BJ (cell line): Measurements from ENCODE around the gene NAPA. TPM values are rescaled to one million over a fixed set of nuclear protein-coding genes. Genes with fewer than 3 reads are reported as not detected.

ENCODE experiments used
- CTCF ChIA-PET: fragments of 350-600 bp; formaldehyde crosslinking; extraction: SDS; loops from one replicate; lab custom pipeline; 2021; ENCODE audit warnings: antibody characterized with exemption, inconsistent platforms; lab: Yijun Ruan, JAX
- POLR2A ChIA-PET: fragments of 300-600 bp; sonication (Branson Sonifier 250); formaldehyde crosslinking; extraction: SDS; loops from one replicate; lab custom pipeline; 2021; ENCODE audit warnings: antibody characterized with exemption; lab: Charles Lee
- DNase-seq: peaks from one replicate; pipeline ENCODE4 v3.0.0-alpha.2; 2011; ENCODE audit warnings: low read depth
- H3K27me3 ChIP-seq: 2 replicates; pipeline ENCODE4 v1.6.0; 2011; ENCODE audit warnings: low read length; ENCODE audit not compliant: control insufficient read depth, insufficient read depth
- H3K36me3 ChIP-seq: 2 replicates; pipeline ENCODE4 v1.5.1; 2011; ENCODE audit warnings: low read length; ENCODE audit not compliant: control insufficient read depth, insufficient read depth
- H3K4me3 ChIP-seq: 2 replicates; pipeline ENCODE4 v1.5.1; 2011; ENCODE audit warnings: low read depth, mild to moderate bottlenecking, control low read depth, low read length
- CTCF ChIP-seq: IDR thresholded peaks from 2 replicates; pipeline ENCODE4 v1.5.1; 2011; ENCODE audit warnings: low read depth, mild to moderate bottlenecking, control low read depth, inconsistent platforms, low read length, moderate library complexity; ENCODE audit not compliant: insufficient read depth
- polyA minus RNA-seq: library from RNA; depleted of rRNA, polyadenylated mRNA; stranded (reverse); fragments of >200 nt; gene quantifications from 2 replicates; pipeline ENCODE4 v1.2.3, GENCODE V29; 2011; rRNA and poly(A)+ RNA removed
- polyA plus RNA-seq: library from polyadenylated mRNA; depleted of rRNA; stranded (reverse); fragments of >200 nt; gene quantifications from 2 replicates; pipeline ENCODE4 v1.2.3, GENCODE V29; 2011; rRNA removed

NAPA gene
- 100 and 203 TPM in 2 replicates for polyA plus RNA-seq
- polyA minus RNA-seq: 105 and 159 TPM in 2 replicates

GRCh38 chr19:47514869-47515588 is at the start of gene NAPA:
Gene NAPA (minus strand): TSS chr19:47515063. CDS start chr19:47514940, 123 bp downstream.
- no peak for TF ChIP-seq CTCF
- POLR2A ChIA-PET: no interaction called here
- peak; percentile 99 for DNase-seq
- Histone ChIP-seq H3K4me3 (peak within 1 kb of the TSS; percentile 78), H3K27me3 (0 out of 2 replicates have a peak, but pooled peaks cover 1% of the 10 kb centered on the region), H3K36me3 (peaks cover 3% of the 10 kb centered on the region; the same call in 1 of the 2 replicates)
- CTCF ChIA-PET: interaction anchor here (0.7 to 2.8 kb wide), 35 partner anchors 10 to 191 kb away, joined by 3 to 25 read pairs (median 5); partner anchors contain the start of genes BICRA and KPTN

- Histone ChIP-seq H3K36me3 (no peaks in the 10 kb centered on the region), H3K27me3 (no peaks in the 10 kb centered on the region), H3K4me3 (no peak overlapping the region)
- CTCF ChIA-PET: no interaction called here
- POLR2A ChIA-PET: no interaction called here
- no peak for DNase-seq
- no peak for TF ChIP-seq CTCF
Measured at GRCh38 chr19:47564081-47564480, 49.2 kb upstream of the NAPA start.

GRCh38 chr19:47561440-47562057 is 46.7 kb upstream of the NAPA start:
- TF ChIP-seq CTCF: no peak
- Histone ChIP-seq H3K36me3 (no peaks in the 10 kb centered on the region), H3K27me3 (no peaks in the 10 kb centered on the region), H3K4me3 (no peak overlapping the region)
- ChIA-PET POLR2A (no interaction called here), CTCF (interaction anchor here (1.0 to 1.4 kb wide), 5 partner anchors 8 to 145 kb away, joined by 3 to 4 read pairs (median 4); no protein-coding TSS in a partner anchor)
- DNase-seq: no peak

- POLR2A ChIA-PET: no interaction called here
- DNase-seq: no peak
- no peak overlapping the region for H3K4me3 ChIP-seq
- CTCF ChIA-PET: interaction anchor here (0.6 to 1.4 kb wide), 4 partner anchors 13 to 146 kb away, joined by 3 to 4 read pairs (median 3); no protein-coding TSS in a partner anchor
- TF ChIP-seq CTCF: no peak
- no peaks in the 10 kb centered on the region for H3K27me3 ChIP-seq
- H3K36me3 ChIP-seq: no peaks in the 10 kb centered on the region
Measured at GRCh38 chr19:47560999-47561398, 46.1 kb upstream of the NAPA start.

GRCh38 chr19:47550129-47550528 is 35.3 kb upstream of the NAPA start:
- no peak for TF ChIP-seq CTCF
- no peak for DNase-seq
- CTCF ChIA-PET: interaction anchor here (1.2 kb wide), 1 partner anchor 9 kb away, joined by 3 read pairs; no protein-coding TSS in a partner anchor
- no peak overlapping the region for H3K4me3 ChIP-seq
- H3K36me3 ChIP-seq: no peaks in the 10 kb centered on the region
- POLR2A ChIA-PET: no interaction called here
- H3K27me3 ChIP-seq: peaks cover 8% of the 10 kb centered on the region
